ENCODE measurements around the gene ADCY6. TPM values are rescaled to one million over a fixed set of nuclear protein-coding genes. Genes with fewer than 3 reads are reported as not detected.

ADCY6 gene
- total and polyA plus RNA-seq, 2 of the 4 experiments (the other 2 are of a cell fraction) = 18.5 to 34.4 TPM

- TF ChIP-seq RCOR1 (IDR thresholded peaks at IDR 0.05; ENCODE audit: insufficient replicate concordance, low read length) = no peak
These were observed 8.4 kb downstream of the ADCY6 start (continued) for GRCh38 chr12:48780381-48781025.

DNA sequence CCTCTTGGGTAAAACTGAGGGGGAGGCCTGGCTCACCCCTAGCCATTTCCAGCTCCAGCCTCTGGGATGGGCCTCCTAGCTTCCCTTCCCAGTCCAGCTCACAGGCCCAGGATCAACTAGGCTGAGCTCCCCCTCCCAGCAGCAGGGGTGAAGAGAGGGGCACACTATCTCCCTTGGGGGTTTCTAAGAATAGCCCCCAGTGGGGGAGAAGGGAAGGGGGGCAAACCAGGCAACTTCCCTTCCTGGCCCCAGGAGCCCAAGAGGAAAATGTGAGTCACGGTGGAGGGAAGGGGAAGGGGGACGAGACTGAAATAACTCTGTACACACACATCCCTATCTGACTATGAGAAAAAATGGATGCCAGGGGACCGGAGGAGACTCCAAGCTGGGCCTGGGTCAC is 9.0 kb downstream of the ADCY6 start:
- ChIA-PET POLR2A (ENCODE audit: unreplicated experiment) (no interaction called here), CTCF (no interaction called here)
- Histone ChIP-seq H4K5ac (ENCODE audit: low read depth, low read length) (no peak overlapping the region), H2BK20ac (ENCODE audit: low read depth, low read length) (no peak overlapping the region), H2AFZ (replicated peaks; ENCODE audit: low read length, poor library complexity) (peak overlapping the region; percentile 26), H2BK120ac (ENCODE audit: low read depth, low read length) (no peak overlapping the region; the same call in 1 of the 2 replicates), H3K27me3 (ENCODE audit: control insufficient read depth, insufficient read depth, low read length) (no peaks in the 10 kb centered on the region), H3K79me1 (ENCODE audit: low read depth in 1 of 2, low read length in 2 of 2) (peaks cover 38 to 52% of the 10 kb centered on the region in 2 experiments), H4K91ac (ENCODE audit: insufficient read depth, low read depth, low read length) (no peak overlapping the region), H2BK15ac (ENCODE audit: low read depth, low read length) (no peak overlapping the region), H4K8ac (ENCODE audit: low read depth in 2 of 2, low read length in 2 of 2) (peak overlapping the region in 1 of 2 experiments; percentile 71; a peak in 1 of 4 replicates), H3K23ac (ENCODE audit: low read depth, low read length) (peak overlapping the region; percentile 33; the same call in 1 of the 2 replicates), H3K4ac (ENCODE audit: low read depth, low read length) (0 out of 2 replicates have a peak overlapping the region, but pooled peaks have one; percentile 15), H2BK5ac (ENCODE audit: low read depth, low read length, poor library complexity, severe bottlenecking) (no peak overlapping the region), H3K18ac (ENCODE audit: low read depth, low read length) (no peak overlapping the region), H4K20me1 (ENCODE audit: insufficient read depth, low read length) (peaks cover 15% of the 10 kb centered on the region), H3K9me1 (ENCODE audit: insufficient read depth, low read length) (peaks cover 16% of the 10 kb centered on the region; the same call in 1 of the 2 replicates), H2AK5ac (ENCODE audit: low read depth, low read length) (peak overlapping the region; percentile 68; the same call in 1 of the 2 replicates), H3K14ac (replicated peaks; ENCODE audit: low read depth, low read length) (0 out of 2 replicates have a peak overlapping the region, but pooled peaks have one; percentile 0), H3K9me3 (ENCODE audit: control insufficient read depth, insufficient read depth, low read length) (no peaks in the 10 kb centered on the region), H3K4me2 (ENCODE audit: low read depth, low read length) (no peak overlapping the region), H2AK9ac (replicated peaks; ENCODE audit: low read depth, low read length, poor library complexity) (peak overlapping the region; percentile 84), H3K4me3 (ENCODE audit: insufficient read depth, low read depth, low read length) (no peak overlapping the region), H3K9ac (ENCODE audit: low read depth, low read length) (no peak overlapping the region), H3K36me3 (ENCODE audit: control insufficient read depth, insufficient read depth, low read length) (peaks cover 43% of the 10 kb centered on the region), H3K4me1 (ENCODE audit: control insufficient read depth, insufficient read depth, low read length) (peaks cover 13% of the 10 kb centered on the region), H3K56ac (ENCODE audit: extremely low read depth, insufficient read depth, low read length) (no peak overlapping the region), H3K27ac (ENCODE audit: insufficient read depth, low read length) (peak overlapping the region; percentile 7)
- no TSS peak for BruUV-seq (replicated peaks)
- no peak for TF ChIP-seq MAFK (IDR thresholded peaks at IDR 0.05; ENCODE audit: low read depth, low read length)
- peak; percentile 69; the same call in 1 of the 2 replicates for TF ChIP-seq MAZ (IDR thresholded peaks at IDR 0.05; ENCODE audit: borderline replicate concordance, low read depth, low read length)
- DNase-seq (peak; percentile 62), ATAC-seq (ENCODE audit: low read depth) (peak; percentile 61)
- no CpG with 5 or more reads among the region's 3 CpGs for WGBS, 2 experiments (ENCODE audit: extremely low coverage in 2 of 2, insufficient read length in 1 of 2)
- in situ Hi-C loops (cut with MboI; ENCODE audit: low sequenced_read_pairs) (loop anchor here (25.0 kb wide), 1 partner anchor 243 kb away; the partner anchor contains the start of gene OR8S1), intact Hi-C loops (cut with micrococcal nuclease) (no loop called here), dilution Hi-C loops (cut with HindIII; ENCODE audit: low sequenced_read_pairs, unreplicated experiment) (no loop called here)

Measured in IMR-90 (cell line).